Esophagus muscularis mucosa (tissue), 4 donors: ENCODE measurements around the gene RFPL2. TPM values are rescaled to one million over a fixed set of nuclear protein-coding genes. Genes with fewer than 3 reads are reported as not detected.
"Not testable (repeated sequence)": the region's sequence is repeated elsewhere in the genome, so short reads cannot be mapped to it uniquely, and the experiment has no call there.

ENCODE experiments used
- DNase-seq: peaks from one replicate; pipeline ENCODE4 v3.0.0-alpha.2; 2017; ENCODE audit errors: extremely low spot score
- H3K27ac ChIP-seq, 4 donors: fragments of 200-600 bp; sonication (generic); replicated peaks in 1 of 4; 1 replicate in 3 of 4; 2 replicates in 1 of 4; pipeline ENCODE4 v1.5.1; 2016 to 2019; ENCODE audit warnings: mild to moderate bottlenecking in 1 of 4
- H3K27me3 ChIP-seq, 4 donors: fragments of 200-600 bp; sonication (generic); one replicate each; pipeline versions ENCODE4 v1.5.1 to v1.6.0; 2016 to 2019
- H3K36me3 ChIP-seq, 4 donors: fragments of 200-600 bp; sonication (generic); one replicate each; pipeline ENCODE4 v1.5.1; 2016 to 2019
- H3K4me1 ChIP-seq, 4 donors: fragments of 200-600 bp; sonication (generic); one replicate each; pipeline ENCODE4 v1.5.1; 2016 to 2019
- H3K4me3 ChIP-seq, 4 donors: fragments of 200-600 bp; sonication (generic); 1 replicate in 2 of 4; 2 replicates in 2 of 4; pipeline ENCODE4 v1.5.1; 2016 to 2019; ENCODE audit warnings: mild to moderate bottlenecking in 4 of 4, moderate library complexity in 1 of 4
- H3K9me3 ChIP-seq, 4 donors: fragments of 200-600 bp; sonication (generic); 1 replicate in 3 of 4; 2 replicates in 1 of 4; pipeline ENCODE4 v1.5.1; 2016 to 2019
- CTCF ChIP-seq, 3 experiments: fragments of 200-600 bp in 2 of 3; fragments of 450-650 bp in 1 of 3; sonication (generic) in 2 of 3; IDR thresholded peaks; one replicate each; pipeline ENCODE4 v1.5.1; 2017 to 2019; ENCODE audit warnings: antibody characterized with exemption in 3 of 3, mild to moderate bottlenecking in 2 of 3, moderate library complexity in 1 of 3
- EP300 ChIP-seq: sonication (generic); formaldehyde crosslinking; IDR thresholded peaks from one replicate; pipeline ENCODE4 v1.6.1; 2017; ENCODE audit warnings: antibody characterized with exemption
- POLR2A ChIP-seq: fragments of 450-650 bp; IDR thresholded peaks from one replicate; pipeline ENCODE4 v1.6.1; 2017; ENCODE audit warnings: antibody characterized with exemption, moderate library complexity, mild to moderate bottlenecking, low read depth
- POLR2AphosphoS5 ChIP-seq, 2 donors: sonication (generic); formaldehyde crosslinking; IDR thresholded peaks; one replicate each; pipeline ENCODE4 v1.6.1; 2017; ENCODE audit warnings: antibody characterized with exemption in 2 of 2
- WGBS: methylation state at CpG from one replicate; pipeline ENCODE4 v1.1.5; 2018; 5-methylcytosine and 5-hydroxymethylcytosine counted together
- intact Hi-C: fragments of 100-400 bp; cut with DNase I; formaldehyde crosslinking; loops from one replicate; pipeline ENCODE4 v1.15.1; 2023
- total RNA-seq, 4 donors: library from RNA; depleted of rRNA; stranded (reverse); fragments of >200 nt; gene quantifications; one replicate each; pipeline versions ENCODE4 v1.1.0 to v1.2.1, GENCODE V29; 2016

The RFPL2 gene
- total RNA-seq, 4 donors from 2014 or later = not detected

DNA sequence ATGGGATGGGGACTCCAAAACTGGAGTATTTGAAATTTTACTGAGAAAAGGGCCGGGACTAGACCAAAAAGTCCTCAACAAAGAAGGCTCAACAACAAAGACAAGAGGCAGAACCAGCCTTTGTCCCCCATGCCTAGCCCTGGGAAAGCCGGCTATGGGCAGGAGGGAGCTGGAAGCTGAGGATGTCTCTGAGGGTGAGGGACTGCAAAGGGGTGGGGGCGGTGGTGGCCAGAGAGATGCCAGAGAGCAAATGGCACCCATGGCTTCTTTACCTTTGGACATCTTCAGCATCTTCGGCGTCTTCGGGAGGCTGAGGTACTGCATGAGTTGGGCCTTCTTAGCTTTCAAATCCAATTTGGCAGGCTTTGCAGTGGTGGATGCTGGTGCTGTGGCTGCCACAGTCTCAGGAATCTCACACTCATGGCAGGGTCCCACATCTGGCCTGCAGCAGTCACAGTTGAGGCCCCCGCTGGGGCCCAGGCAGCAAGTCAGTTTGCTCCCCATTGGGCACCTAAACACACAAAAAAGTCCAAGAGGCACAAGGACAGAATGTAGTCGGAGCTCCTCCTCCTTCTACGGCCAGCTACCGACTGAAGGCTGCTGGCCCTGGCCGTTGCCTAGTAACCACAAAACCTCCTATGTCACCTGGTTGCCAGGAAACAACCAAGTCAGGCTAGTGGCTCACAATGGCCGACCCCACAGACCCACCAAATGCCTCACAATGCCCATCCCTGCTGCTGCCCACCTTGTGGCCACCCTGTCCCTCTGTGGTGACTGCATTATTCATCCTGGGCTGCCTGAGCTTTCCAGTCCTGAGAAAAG lies 46.0 kb downstream of the RFPL2 start, which contains the start of gene C22orf42:
C22orf42 (minus strand) TSS at position 592 of the 822 bp plus-strand sequence; CDS start at position 504, 88 bp downstream.
- no peaks in the 10 kb centered on the region for H3K4me1 ChIP-seq
- peaks cover 0 to 35% (median 2%) of the 10 kb centered on the region in 4 donors for H3K27me3 ChIP-seq
- H3K4me3 ChIP-seq = no peak within 1 kb of the TSS
- intact Hi-C loops = no loop called here
- H3K36me3 ChIP-seq = no peaks in the 10 kb centered on the region
- WGBS = 90% methylated on average over 7 of the region's 12 CpGs
- no peak for TF ChIP-seq POLR2A
- TF ChIP-seq POLR2AphosphoS5 (IDR thresholded peaks at IDR 0.05) = no peak
- no peak for TF ChIP-seq EP300
- TF ChIP-seq CTCF (IDR thresholded peaks at IDR 0.05) = no peak
- H3K27ac ChIP-seq = no peak within 1 kb of the TSS
- DNase-seq = peak; percentile 77
- no peaks in the 10 kb centered on the region for H3K9me3 ChIP-seq

GRCh38 chr22:32157632-32158031 lies 47.2 kb downstream of the RFPL2 start:
- DNase-seq, H3K4me3 ChIP-seq, H3K36me3 ChIP-seq, H3K9me3 ChIP-seq, H3K4me1 ChIP-seq, H3K27ac ChIP-seq, intact Hi-C loops: not testable (repeated sequence)
- 82% methylated on average over 5 of the region's 5 CpGs for WGBS
- H3K27me3 ChIP-seq = peaks cover 0 to 33% (median 2%) of the 10 kb centered on the region in 4 donors

GRCh38 chr22:32154727-32155126 lies 50.1 kb downstream of the RFPL2 start:
- 72% methylated on average over 4 of the region's 4 CpGs for WGBS
- intact Hi-C loops = not testable (repeated sequence)

DNA sequence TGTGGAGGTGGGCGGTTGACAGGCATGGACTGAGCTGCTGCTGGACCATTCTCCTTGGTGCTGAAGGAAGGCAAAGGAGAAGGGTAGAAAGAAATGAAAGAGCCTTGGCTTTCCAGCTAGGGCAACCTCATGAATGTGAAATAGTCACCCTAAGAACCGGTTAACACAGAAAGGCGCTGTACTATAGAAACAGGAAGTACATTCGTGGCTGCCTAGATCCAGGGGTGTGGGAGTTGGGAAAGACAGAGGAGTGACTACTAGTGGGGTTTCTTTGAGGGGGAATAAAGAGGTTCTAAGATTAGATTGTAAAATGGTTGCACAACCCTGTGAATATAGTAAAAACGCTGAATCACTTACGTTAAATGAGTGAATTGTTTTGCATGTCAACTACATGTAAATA lies 53.2 kb downstream of the RFPL2 start:
- H3K9me3 ChIP-seq, H3K27me3 ChIP-seq, intact Hi-C loops, DNase-seq, H3K4me3 ChIP-seq, H3K36me3 ChIP-seq, H3K4me1 ChIP-seq, H3K27ac ChIP-seq: not testable (repeated sequence)
- 60% methylated on average over 6 of the region's 6 CpGs for WGBS

More at GRCh38 chr22:32154727-32155126, 50.1 kb downstream of the RFPL2 start:
- DNase-seq = peak; percentile 53
- not testable (repeated sequence) for H3K27ac ChIP-seq, H3K4me1 ChIP-seq, H3K36me3 ChIP-seq, H3K9me3 ChIP-seq, H3K4me3 ChIP-seq
- H3K27me3 ChIP-seq = peaks cover 0 to 15% (median 2%) of the 10 kb centered on the region in 4 donors

DNA sequence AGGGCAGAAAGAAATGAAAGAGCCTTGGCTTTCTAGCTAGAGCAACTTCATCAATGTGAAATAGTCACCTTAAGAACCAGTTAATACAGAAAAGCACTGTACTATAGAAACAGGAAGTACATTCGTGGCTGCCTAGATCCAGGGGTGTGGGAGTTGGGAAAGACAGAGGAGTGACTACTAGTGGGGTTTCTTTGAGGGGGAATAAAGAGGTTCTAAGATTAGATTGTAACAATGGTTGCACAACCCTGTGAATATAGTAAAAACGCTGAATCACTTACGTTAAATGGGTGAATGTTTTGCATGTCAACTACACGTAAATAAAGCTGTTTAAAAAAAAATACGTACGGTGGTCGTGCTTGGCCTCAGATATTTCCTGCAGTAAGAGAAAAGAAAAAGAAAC lies 54.2 kb downstream of the RFPL2 start:
- H3K4me1 ChIP-seq, DNase-seq, intact Hi-C loops, H3K27me3 ChIP-seq, H3K4me3 ChIP-seq, H3K9me3 ChIP-seq, H3K27ac ChIP-seq, H3K36me3 ChIP-seq: not testable (repeated sequence)
- WGBS = 68% methylated on average over 7 of the region's 7 CpGs

GRCh38 chr22:32148372-32148771 lies 56.5 kb downstream of the RFPL2 start:
- H3K27ac ChIP-seq, H3K9me3 ChIP-seq, H3K4me3 ChIP-seq, H3K4me1 ChIP-seq, H3K27me3 ChIP-seq, H3K36me3 ChIP-seq, intact Hi-C loops: not testable (repeated sequence)
- WGBS = 83% methylated on average over 4 of the region's 4 CpGs
- DNase-seq = peak; percentile 47

- H3K4me3 ChIP-seq, H3K27ac ChIP-seq, H3K4me1 ChIP-seq, H3K36me3 ChIP-seq, H3K9me3 ChIP-seq, H3K27me3 ChIP-seq, DNase-seq, intact Hi-C loops: not testable (repeated sequence)
- 89% methylated on average over 8 of the region's 8 CpGs for WGBS
Observed at GRCh38 chr22:32147128-32147527, 57.7 kb downstream of the RFPL2 start.
